Astrocyte of the spinal cord (primary cell): ENCODE data around the gene ASPN.

Source experiments
- DNase-seq: peaks from one replicate; pipeline ENCODE4 v3.0.0; 2011; ENCODE audit warnings: low read depth, low spot score
- H3K4me3 ChIP-seq: 2 replicates; pipeline ENCODE4 v1.5.1; 2011; ENCODE audit warnings: low read depth, mild to moderate bottlenecking, low read length, moderate library complexity
- in situ Hi-C: cut with HindIII; loops from 2 replicates; pipeline ENCODE4 v1.10.0; 2017; ENCODE audit warnings: low sequenced_read_pairs
- TF ChIP-seq, protein P1 (sequence below): IDR thresholded peaks from 2 replicates; pipeline ENCODE4 v1.5.1; 2012; ENCODE audit warnings: low read depth, mild to moderate bottlenecking, low read length, inconsistent platforms

The ASPN gene

DNA sequence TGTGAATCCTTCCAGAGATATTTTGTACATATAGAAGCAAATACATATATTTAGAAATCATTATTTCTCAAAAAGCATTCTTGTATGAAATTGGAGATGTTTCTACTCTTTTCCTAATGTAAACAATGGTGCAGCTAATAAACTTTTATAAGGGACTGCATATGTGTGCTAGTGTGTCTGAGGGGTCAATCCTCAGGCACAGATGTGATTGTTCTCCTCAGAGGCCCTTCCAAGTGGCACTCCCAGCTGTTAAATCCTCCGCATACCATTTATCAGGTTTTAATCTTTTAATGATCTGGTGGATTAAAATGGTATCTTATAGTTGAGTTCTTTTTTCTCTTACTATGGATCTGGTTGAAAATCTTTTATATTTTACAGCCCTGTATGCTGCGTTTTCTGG lies 52.5 kb downstream of the ASPN start:
- TF ChIP-seq, protein P1, sequence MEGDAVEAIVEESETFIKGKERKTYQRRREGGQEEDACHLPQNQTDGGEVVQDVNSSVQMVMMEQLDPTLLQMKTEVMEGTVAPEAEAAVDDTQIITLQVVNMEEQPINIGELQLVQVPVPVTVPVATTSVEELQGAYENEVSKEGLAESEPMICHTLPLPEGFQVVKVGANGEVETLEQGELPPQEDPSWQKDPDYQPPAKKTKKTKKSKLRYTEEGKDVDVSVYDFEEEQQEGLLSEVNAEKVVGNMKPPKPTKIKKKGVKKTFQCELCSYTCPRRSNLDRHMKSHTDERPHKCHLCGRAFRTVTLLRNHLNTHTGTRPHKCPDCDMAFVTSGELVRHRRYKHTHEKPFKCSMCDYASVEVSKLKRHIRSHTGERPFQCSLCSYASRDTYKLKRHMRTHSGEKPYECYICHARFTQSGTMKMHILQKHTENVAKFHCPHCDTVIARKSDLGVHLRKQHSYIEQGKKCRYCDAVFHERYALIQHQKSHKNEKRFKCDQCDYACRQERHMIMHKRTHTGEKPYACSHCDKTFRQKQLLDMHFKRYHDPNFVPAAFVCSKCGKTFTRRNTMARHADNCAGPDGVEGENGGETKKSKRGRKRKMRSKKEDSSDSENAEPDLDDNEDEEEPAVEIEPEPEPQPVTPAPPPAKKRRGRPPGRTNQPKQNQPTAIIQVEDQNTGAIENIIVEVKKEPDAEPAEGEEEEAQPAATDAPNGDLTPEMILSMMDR = no peak
- no peak for DNase-seq
- H3K4me3 ChIP-seq = no peak overlapping the region
- in situ Hi-C loops = no loop called here

DNA sequence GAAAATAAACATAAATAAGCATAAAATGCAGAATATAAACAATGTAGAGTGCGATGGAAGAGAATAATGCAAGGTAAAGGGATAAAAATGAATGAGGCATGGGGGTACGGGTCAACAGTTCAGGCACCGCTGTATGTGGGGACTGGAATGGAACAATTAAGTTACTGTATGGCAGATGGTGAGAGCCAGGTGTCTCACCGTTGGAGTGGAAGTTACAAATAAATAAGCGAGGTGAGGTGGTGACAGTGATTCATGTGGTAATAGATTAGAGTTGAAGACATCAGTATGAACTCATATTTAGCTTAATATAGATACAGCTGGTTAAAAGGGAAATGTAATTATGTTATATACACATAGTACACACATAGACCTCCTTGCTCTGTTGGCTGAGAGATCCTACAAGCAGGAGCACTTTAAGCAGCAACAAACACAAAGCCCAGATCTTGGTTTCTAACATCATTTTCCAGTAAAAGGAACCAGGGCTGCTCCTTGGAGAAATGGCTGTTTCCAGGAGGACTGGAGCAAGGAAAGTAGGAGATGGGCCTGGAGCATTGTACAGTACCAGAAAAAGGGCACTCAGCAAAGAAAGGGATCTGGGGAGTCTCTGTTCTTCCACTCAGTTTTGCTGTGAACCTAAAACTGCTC lies 55.7 kb downstream of the ASPN start:
- no peak overlapping the region for H3K4me3 ChIP-seq
- in situ Hi-C loops = no loop called here
- TF ChIP-seq, protein P1 = no peak
- no peak for DNase-seq

DNA sequence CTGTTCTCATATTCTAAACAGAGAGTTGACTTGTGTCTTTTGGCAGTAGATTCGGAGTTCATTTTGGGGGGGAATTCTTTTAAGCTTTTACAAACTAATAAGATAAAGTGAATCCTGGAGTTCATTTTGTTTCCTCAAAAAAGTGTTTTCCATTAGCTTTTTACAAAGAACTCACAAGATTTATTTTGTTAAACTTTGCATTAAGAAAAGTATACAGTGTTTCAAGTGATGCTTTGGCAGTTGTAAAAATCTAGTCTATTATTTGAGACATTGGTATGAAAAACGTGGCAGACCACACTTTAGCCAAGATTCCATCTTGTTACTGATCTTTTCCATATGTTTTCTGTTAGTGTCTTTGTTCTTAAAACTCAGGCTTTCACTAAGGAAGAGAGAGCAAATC lies 56.8 kb downstream of the ASPN start:
- DNase-seq = peak; percentile 50
- in situ Hi-C loops = no loop called here
- TF ChIP-seq, protein P1 = no peak
- H3K4me3 ChIP-seq = no peak overlapping the region

DNA sequence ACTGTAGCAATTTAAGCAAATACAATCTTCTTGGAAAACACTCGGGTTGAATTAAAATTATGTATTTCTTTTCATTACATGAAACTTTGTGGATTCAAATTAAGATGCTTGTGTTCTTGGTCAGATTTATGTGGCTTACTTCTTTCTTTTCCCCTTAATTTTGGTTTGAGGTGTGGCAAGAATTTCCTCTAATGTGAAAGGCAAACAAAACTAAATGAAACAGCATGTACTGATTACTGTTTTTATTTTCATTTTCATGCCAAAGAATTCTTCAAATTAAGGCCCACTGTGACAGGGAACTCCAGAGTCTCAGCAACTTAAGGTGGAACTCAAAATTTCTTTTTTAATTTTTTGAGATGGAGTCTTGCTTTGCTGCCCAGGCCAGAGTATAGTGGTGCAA lies 58.0 kb downstream of the ASPN start, which contains the start of gene OMD:
Gene OMD (minus strand): TSS at position 132 of the 400 bp plus-strand sequence. CDS start 6,913 bp downstream, outside the sequence.
- TF ChIP-seq, protein P1 = no peak
- H3K4me3 ChIP-seq = no peak within 1 kb of the TSS
- DNase-seq = peak; percentile 50
- in situ Hi-C loops = no loop called here

DNA sequence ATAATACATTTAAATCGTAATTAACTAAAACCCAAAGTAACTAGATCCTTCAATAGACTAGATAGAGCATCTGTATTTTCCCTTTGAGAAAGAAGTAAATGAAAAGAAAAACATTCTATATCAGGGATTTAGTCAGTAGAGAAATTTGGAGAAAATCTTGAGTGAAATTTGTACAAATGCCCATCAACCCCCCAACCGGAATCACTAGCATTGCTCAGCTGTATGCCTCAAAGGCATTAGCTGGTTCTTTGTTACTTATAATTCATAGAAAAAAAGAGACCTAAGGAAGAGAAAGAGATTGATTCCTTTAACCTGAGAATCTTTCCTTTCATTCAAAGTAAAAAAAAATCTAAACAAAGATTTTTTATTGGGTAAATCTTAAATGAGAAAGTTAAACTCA lies 58.7 kb downstream of the ASPN start:
- TF ChIP-seq, protein P1 = no peak
- in situ Hi-C loops = no loop called here
- DNase-seq = no peak
- no peak overlapping the region for H3K4me3 ChIP-seq

DNA sequence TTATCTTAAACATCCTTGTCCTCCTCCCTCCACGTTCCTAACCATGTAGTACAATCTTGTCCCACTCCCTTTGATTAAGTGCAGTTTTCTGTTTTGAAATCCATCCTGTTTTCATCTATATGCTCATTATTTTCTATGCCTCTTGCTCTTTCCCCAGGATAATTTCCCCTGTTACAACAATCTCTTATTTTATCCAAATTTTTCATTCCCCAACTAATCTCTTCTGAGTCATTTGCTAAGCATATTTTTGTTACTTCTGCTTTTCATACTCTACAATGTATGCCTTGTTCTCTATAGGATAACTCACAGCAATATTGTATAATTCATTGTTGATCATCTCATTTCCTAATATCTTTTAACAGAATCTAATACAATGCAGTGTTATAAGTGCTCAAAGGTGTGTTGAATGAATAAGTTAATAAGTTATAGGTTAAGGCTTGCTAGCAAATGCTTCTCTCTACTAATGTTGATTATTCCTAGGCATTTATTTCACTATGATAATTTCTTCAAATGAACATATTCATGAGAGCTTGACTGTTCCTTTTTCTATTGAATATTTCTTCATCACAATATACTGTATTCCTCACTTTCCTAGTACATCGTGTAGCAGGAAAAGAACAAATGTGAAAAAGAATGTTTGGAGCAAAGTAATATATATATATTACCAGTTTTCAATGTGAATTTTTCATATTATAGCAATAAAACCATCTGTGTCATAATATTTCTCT lies 59.5 kb downstream of the ASPN start:
- TF ChIP-seq, protein P1 = no peak
- H3K4me3 ChIP-seq = no peak overlapping the region
- no peak for DNase-seq
- in situ Hi-C loops = no loop called here
